ENCODE data around the gene CRISPLD2.

CRISPLD2 gene

GRCh38 chr16:84819644-84820304, at the start of gene CRISPLD2:
TSS of gene CRISPLD2 (plus strand) at chr16:84819985. CDS start at chr16:84838496, 18,511 bp downstream.
- DNase-seq (ENCODE audit: low read depth in 3 of 3): peak; percentile 71 to 94 (median 77)

GRCh38 chr16:84773312-84773711, 46.5 kb upstream of the CRISPLD2 start:
- DNase-seq (ENCODE audit: low read depth in 3 of 3): no peak

GRCh38 chr16:84774810-84775209, 45.0 kb upstream of the CRISPLD2 start:
- DNase-seq (ENCODE audit: low read depth in 3 of 3): no peak

DNA sequence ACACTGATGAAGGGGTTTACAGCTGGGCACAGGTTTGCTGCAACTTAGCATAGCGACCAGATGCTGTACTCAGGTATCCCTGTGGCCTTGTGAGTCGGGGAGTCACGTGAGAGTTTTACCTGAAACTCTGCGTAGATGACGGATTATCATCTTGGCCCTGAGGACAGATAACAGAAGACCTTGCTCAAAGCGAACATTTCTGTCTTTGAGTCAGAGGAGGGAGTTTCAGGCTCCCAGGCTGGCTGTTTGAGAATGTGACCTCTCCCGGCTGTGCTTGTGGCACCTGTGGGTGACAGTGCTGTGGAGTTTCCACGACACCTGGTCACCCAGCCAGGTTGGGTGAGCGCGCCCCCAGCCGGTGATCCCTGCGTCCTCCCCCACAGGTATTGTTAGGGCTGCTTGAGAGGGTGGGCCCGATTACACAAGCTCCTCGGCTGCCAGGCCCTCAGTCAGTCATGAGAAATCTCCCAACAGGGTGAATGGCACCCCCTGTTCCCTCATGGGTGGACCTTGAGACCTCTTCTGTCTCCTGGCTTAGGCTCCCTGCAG, 44.4 kb upstream of the CRISPLD2 start:
- no peak for DNase-seq (ENCODE audit: low read depth in 3 of 3)

DNA sequence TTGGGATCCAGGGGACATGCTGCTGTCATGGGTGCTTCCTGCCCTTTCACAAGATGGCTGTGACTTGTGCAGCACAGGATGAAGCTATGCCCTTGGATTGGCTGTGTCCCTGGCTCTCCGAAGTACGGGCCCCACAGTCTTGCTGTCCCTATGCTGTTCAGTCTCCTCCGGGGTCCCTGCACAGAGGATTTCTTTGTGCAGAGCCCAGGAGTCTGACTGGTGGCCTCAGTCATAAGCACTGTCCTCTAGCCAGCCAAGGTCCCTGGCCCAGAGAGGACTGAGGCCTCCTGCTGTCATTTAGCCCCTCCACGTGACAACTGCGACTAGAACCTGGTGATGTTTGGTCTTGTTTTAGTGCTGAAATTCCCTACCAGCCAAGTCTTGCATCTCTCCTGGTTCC, 42.4 kb upstream of the CRISPLD2 start:
- DNase-seq (ENCODE audit: low read depth in 3 of 3): no peak

GRCh38 chr16:84778720-84779119, 41.1 kb upstream of the CRISPLD2 start:
- DNase-seq (ENCODE audit: low read depth in 3 of 3): no peak

- DNase-seq (ENCODE audit: low read depth in 3 of 3): no peak
These were observed 39.7 kb upstream of the CRISPLD2 start for GRCh38 chr16:84780063-84780462.

- DNase-seq (ENCODE audit: low read depth in 3 of 3): no peak
These were observed 39.0 kb upstream of the CRISPLD2 start for GRCh38 chr16:84780544-84781376.

DNA sequence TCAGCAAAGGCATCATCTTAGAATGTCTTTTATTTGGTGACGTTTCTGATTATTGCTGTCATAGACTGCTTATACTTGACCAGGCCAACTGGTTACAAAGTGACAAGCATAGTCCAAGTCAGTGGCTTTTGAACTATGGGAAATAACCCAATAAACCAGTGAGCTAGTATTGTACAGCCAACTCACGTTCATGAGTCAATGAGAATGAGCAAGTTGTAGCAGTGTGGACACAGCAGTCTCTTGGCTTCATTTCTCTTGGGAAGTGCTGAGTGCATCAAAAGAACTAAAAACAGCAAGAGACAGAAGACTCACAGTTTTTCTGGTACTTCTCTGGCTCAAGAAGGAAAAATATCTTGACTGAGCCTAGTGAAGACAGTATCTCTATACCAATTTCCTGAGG, 36.9 kb upstream of the CRISPLD2 start:
- DNase-seq (ENCODE audit: low read depth in 3 of 3): no peak

GRCh38 chr16:84785843-84786581, 33.8 kb upstream of the CRISPLD2 start:
- DNase-seq (ENCODE audit: low read depth in 3 of 3): no peak

- no peak for DNase-seq (ENCODE audit: low read depth in 3 of 3)
These were observed 33.1 kb upstream of the CRISPLD2 start for GRCh38 chr16:84786605-84787262.

- no peak for DNase-seq (ENCODE audit: low read depth in 3 of 3)
These were observed 32.5 kb upstream of the CRISPLD2 start for GRCh38 chr16:84787263-84787622.

DNA sequence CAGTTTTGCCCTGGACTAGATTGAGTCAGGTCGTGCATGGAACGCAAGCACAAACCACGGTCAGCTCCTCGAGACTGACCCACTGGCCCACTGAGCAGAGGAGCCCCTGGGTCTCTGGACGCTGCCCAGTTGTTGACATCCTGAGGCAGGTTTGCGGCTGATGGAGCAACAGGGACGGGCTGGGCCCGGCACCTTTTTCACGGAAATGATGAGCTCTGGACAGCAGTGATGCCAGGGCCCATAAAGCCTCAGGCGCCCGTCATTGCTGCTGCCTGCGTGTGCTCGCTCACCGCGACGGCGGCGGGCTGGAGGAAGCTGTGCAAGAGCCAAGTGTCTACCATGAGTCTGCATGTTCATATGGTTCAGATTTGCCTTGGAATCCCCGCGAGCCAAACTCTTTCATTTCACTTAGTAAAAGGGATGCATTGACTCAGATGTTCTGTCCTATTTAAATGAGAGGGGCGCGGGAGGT, 30.8 kb upstream of the CRISPLD2 start:
- DNase-seq (ENCODE audit: low read depth in 3 of 3): no peak

- DNase-seq (ENCODE audit: low read depth in 3 of 3): no peak
These were observed 30.4 kb upstream of the CRISPLD2 start for GRCh38 chr16:84789431-84789830.

DNA sequence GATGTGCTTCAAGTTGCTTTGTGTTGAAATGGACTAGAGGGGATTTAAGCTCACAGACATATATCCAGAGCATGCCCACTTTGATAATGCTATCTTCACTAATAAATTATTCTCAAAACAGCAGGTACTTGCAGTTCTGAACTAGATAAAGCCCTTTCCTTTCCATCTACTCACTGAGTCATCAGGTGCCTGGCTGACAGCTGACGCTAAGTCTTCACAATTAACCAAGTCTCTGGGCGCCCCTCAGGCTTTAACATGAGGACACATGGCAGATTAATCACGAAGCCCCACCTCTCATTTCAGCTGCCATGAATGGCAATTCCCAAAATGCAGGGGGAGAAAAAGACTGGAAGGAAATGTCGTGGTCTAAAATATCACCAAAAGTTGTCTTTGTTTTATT, 29.5 kb upstream of the CRISPLD2 start:
- no peak for DNase-seq (ENCODE audit: low read depth in 3 of 3)

DNA sequence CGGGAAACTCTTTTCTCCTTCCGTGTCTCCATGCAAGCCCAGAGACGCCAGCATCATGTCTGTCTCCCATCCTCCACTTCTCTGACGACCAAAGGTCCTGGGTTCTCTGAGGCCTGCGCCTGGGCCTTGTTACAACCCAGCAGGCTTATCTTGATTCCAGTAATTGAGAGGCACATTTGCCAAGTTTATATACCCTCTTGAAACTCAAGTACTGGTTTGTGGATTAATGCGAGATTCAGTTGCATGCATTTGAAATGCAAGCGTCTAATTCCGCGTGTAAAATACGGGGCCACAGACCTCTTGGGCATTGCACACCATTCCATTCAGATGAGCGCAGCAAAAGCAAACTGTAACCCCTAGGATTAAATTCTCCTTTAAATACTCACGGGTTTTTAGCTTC, 28.7 kb upstream of the CRISPLD2 start:
- DNase-seq (ENCODE audit: low read depth in 3 of 3): no peak

- DNase-seq (ENCODE audit: low read depth in 3 of 3): no peak
These were observed 28.3 kb upstream of the CRISPLD2 start for GRCh38 chr16:84791501-84791900.

GRCh38 chr16:84794186-84794585, 25.6 kb upstream of the CRISPLD2 start:
- DNase-seq (ENCODE audit: low read depth in 3 of 3): no peak

GRCh38 chr16:84794626-84795025, 25.2 kb upstream of the CRISPLD2 start:
- no peak for DNase-seq (ENCODE audit: low read depth in 3 of 3)

DNA sequence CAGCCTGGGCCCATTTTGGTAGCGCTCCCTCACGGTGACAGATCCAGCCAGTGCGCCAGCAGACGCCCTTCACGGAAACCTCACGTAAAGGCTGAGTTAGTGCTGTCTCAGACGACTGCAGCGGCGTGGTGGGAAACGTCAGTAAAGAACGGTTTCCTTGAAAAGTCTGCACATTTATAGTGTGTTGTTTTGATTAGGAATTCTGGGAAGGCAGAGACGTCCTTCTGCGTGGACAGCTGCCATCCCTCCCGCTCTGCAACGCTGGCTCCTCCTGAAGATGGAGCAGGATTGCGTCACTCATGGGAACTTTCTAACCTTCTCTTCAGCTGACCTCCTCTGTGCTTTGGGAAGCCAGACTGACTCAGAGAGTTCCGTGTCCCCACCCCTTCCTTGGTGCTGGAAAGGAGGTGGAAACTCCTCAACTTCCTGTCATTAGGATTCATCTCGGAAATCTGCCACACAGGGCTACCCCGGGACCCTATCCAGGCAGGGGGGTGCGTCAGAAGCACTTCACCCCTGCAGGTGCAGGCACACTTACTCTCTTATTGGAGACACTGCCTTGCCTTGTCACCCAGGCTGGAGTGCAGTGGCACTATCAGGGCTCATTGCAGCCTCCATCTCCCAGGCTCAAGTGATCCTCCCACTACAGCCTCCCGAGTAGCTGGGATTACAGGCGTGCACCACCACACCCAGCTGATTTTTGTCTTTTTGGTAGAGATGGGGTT, 24.3 kb upstream of the CRISPLD2 start:
- DNase-seq (ENCODE audit: low read depth in 3 of 3): no peak

Measured in stimulated activated CD4-positive, alpha-beta T cell treated with anti-CD3 and anti-CD28 coated beads, TNF-alpha, amount 100 ng/mL, for 48 hours (primary cell).